Myocyte (in vitro differentiated cells): Measurements from ENCODE around the gene NOS2. TPM values are rescaled to one million over a fixed set of nuclear protein-coding genes. Genes with fewer than 3 reads are reported as not detected.
"Not testable (repeated sequence)": the region's sequence is repeated elsewhere in the genome, so short reads cannot be mapped to it uniquely, and the experiment has no call there.

ENCODE experiments used
- DNase-seq: peaks from one replicate; pipeline ENCODE4 v3.0.0-alpha.2; 2012; ENCODE audit warnings: low read depth
- polyA plus RNA-seq: library from polyadenylated mRNA; unstranded; fragments of >200 nt; gene quantifications from one replicate; pipeline ENCODE4 v1.2.1, GENCODE V29; 2012; ENCODE audit warnings: missing spikeins
- total RNA-seq: library from RNA; depleted of rRNA; stranded (reverse); fragments of >200 nt; gene quantifications from 2 replicates; pipeline ENCODE4 v1.2.3, GENCODE V29; 2014

Gene NOS2
- total RNA-seq = 0.03 TPM in 1 of 2 replicates, not detected in the other
- polyA plus RNA-seq = not detected

- DNase-seq = no peak
These were observed at the start of gene NOS2 for GRCh38 chr17:27800522-27800921. NOS2 (minus strand) TSS chr17:27800529; CDS start chr17:27798809, 1,720 bp downstream.

DNA sequence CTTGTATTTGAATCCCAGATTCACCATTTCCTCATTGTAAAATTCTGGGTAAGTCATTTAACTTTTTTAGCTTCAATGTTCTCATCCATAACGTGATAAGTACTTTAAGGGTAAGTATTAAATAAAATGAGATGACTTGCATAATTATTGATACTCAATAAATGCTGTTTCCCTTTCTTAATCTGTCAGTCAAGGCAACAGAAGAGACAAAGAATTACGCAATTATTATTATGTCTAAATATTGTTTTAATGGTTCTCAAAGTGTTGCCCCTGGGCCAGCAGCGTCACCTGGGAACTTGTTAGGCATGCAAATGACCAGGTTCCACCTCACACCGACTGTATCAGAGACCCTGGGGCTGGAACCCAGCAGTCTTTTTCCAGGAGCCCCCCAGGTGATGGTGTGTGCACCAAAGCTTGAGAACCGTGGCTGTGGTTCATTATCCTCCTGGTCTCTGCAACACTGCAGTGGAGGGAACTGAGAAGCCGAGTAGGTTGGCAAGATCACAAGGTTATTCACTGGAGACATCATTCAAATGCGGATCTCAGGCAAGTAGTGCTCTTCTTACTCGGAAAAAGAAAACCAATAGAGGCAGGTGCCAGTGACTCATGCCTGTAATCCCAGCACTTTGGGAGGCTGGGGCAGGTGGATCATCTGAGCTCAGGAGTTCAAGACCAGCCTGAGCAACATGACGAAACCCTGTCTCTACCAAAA is 49.3 kb upstream of the NOS2 start:
- DNase-seq = no peak

DNA sequence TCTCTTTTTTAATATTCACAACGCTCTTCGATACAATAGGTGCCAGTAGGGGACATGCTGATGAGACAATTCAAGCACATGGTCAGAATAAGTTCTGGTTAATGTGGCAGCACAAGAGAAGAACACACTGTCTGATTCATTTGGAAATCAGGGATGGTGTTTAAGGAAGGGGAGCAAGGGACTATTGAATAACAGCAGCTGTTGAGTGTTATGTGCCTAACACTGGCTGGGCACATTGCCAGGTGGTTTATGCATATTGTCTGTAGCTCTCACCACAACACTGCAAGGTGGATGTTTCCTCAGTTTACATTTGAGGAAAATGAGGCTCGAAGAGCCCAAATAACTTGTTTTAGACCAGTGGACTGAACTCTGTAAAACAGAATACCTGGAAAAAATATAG is 48.6 kb upstream of the NOS2 start:
- DNase-seq = peak; percentile 77

- DNase-seq = not testable (repeated sequence)
These were observed 46.5 kb upstream of the NOS2 start for GRCh38 chr17:27846808-27847307.

- no peak for DNase-seq
These were observed 45.8 kb upstream of the NOS2 start for GRCh38 chr17:27846042-27846655.

DNA sequence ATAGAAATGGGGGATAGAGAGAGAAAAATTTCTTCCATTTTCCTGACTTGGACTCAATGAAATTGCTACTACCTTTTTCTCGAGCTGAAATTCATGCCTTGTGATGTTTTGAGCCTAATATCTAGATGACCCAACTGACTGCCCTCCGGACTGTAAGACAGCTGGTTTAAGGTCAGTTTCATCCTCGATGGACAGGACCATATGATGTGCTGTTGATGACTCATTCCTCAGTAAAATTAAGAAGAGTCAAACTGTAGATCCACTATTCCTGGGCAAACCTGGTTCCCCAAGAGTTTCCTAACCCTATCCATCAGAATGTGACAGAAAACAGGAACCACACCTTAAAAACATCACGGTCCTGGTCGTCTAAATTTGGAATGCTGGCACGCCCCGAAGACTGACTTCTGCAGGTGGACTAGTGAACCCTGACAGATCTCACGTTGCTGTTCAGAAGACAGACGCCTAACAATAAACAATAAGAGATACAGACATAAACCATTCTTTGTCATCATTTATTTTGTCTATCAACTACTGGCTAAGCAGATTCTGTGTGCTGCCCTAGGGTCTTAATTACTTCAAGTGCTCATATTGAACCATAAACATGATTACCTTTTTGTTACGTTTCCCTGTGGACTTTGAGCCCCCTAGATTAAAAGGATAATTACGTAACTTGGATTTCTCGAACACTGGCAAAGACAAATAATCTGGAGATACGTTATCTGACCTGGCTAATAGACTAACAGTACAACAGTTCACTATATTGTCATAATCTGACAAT is 45.1 kb upstream of the NOS2 start:
- DNase-seq = peak; percentile 57

DNA sequence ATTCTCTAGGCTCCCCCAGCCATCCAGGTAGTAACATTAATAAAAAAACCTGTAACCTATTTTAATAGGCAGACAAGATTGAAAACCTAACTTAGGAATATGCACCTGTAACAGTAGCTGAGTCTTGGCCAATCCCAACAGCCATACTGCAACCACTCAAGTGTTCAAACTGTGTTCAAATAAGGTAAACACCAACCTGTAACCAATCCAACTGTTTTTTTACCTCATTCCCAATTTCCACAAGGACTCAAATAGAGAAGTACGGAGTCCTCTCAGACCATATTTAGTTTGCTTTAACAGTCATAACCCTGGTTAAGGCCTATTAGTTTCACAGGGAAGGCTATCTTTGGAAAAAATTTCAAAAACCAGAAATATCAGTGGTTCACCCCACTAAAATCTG is 40.4 kb upstream of the NOS2 start:
- no peak for DNase-seq

DNA sequence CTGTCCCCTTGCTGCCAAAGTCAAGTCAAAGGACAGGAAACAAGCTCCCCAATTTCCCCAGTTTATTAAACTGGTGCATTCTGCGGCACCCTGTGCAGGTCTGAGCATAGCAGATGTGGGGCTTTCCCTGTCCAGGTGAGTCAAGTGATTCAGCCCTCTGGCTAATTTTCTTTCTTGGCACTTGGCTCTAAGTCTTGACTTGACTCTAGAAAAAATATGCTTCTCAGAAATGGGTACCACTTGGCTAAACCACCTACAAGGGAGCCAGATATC is 40.0 kb upstream of the NOS2 start:
- DNase-seq = not testable (repeated sequence)

DNA sequence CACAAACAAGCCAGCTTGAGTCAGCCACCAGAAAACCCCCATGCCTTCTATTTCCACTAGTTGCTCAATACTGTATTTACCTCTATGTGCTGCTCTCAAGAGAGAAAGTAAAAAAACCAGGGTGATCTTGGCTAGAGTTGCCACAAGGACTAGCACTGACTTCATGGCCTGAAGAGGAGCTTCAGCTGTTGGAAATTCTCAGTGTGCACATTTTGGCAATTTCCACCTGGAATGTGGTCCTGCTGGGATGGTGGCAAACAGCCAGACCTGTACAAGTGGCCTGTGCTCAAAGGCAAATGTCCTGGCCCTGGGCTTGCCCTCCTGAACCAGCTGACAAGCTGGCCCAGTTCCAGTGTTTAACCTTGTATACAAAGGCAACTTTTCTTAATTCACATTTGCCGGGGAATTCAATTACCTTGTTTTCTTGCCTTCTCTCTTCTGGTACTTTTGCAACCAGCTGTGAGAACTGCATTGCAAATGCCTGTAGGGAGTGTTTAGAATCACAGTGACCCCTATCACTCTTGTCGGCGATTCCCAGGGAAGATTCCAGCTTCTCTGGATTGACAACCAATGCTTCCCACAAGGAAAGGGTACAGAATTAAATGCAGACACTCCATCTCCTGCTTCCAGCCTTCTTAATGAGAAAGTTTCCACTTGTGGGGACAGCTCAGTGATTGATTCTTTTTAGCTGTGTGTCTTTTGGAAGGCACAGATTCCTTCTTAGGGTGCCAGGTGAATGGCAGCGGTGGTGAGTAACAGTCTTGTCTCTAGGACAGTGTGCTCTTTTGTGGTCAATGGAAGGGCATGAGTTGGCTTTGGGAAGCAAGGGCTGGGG is 39.5 kb upstream of the NOS2 start:
- peak; percentile 39 for DNase-seq

- not testable (repeated sequence) for DNase-seq
These were observed 38.3 kb upstream of the NOS2 start for GRCh38 chr17:27838607-27839006.

DNA sequence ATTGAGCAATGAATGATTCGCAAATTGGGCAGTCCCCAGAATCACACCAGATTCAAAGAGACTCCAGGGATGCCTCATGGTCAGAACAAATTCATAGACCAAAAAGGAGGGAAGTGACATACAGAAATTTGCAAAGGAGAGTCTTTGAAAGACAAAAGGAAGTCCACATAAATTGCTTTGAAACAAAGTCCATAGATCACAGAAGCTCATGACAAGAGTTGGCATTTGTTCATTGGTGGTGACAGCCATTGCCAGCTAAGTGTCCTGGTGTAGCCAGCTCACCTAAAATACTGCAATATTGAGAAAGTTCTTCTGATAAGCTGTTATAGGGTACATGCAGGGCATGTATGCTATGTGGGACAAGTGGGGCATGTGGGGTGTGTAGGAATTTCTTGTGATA is 37.4 kb upstream of the NOS2 start:
- not testable (repeated sequence) for DNase-seq

DNA sequence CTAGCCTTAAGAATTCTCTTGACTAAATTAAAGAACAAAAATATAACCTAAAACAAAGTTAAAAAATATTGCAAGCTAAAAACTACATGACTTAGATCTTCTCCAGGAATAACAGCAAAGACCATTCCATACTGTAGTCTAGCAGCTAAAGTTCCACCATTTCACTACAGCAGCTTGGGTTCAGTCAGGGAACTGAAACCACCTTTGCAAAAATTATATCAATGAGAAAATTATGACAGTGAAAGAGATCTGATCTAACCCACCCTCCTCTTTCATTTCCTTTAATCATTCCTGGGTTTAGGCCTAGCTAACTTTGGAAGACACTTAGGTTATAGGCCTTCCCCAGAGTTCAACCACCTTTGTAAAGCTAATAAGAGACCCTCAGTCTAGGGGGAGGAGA is 36.3 kb upstream of the NOS2 start:
- no peak for DNase-seq

GRCh38 chr17:27834571-27834970 is 34.2 kb upstream of the NOS2 start:
- no peak for DNase-seq

- no peak for DNase-seq
These were observed 32.5 kb upstream of the NOS2 start for GRCh38 chr17:27832831-27833230.

- peak; percentile 48 for DNase-seq
These were observed 29.6 kb upstream of the NOS2 start for GRCh38 chr17:27829888-27830287.

DNA sequence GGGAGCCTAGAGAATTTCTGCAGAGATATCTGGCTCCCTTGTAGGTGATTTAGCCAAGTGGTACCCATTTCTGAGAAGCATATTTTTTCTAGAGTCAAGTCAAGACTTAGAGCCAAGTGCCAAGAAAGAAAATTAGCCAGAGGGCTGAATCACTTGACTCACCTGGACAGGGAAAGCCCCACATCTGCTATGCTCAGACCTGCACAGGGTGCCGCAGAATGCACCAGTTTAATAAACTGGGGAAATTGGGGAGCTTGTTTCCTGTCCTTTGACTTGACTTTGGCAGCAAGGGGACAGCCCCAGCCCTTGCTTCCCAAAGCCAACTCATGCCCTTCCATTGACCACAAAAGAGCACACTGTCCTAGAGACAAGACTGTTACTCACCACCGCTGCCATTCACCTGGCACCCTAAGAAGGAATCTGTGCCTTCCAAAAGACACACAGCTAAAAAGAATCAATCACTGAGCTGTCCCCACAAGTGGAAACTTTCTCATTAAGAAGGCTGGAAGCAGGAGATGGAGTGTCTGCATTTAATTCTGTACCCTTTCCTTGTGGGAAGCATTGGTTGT is 28.9 kb upstream of the NOS2 start:
- DNase-seq = not testable (repeated sequence)

DNA sequence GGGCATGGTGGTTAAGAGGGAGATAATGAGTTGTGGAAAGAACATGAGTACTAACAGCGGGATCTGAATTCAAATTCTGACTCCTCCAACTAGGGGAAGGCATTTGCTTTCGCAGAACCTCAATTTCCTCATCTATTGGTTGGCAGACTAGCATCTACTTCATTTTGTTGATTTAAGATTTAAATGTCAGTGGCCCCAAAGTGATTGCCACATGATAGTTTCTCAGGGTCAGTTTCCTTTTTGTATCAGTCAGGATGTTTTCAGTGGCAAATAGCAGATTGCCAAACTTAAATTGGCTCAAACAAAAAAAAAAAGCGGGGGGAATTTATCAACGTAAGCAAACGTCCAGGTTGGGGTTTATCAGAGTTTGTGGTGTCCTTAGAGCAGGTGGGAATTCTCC is 25.1 kb upstream of the NOS2 start:
- DNase-seq = no peak

GRCh38 chr17:27824745-27825144 is 24.4 kb upstream of the NOS2 start:
- DNase-seq = no peak

- no peak for DNase-seq
These were observed 23.9 kb upstream of the NOS2 start for GRCh38 chr17:27824176-27824715.

DNA sequence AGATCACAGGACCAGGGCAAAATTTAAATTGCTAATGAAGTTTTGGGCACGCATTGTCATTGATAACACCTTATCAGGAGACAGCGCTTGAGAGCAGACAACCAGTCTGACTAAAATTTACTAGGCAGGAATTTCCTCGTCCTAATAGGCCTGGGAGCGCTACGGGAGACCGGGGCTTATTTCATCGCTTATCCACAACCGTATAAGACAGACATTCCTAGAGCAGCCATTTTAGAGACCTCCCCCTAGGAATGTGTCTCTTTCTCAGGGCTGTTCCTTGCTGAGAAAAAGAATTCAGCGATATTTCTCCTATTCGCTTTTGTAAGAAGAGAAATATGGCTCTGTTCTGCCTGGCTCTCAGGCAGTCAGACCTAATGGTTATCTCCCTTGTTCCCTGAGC is 21.8 kb upstream of the NOS2 start:
- not testable (repeated sequence) for DNase-seq

DNA sequence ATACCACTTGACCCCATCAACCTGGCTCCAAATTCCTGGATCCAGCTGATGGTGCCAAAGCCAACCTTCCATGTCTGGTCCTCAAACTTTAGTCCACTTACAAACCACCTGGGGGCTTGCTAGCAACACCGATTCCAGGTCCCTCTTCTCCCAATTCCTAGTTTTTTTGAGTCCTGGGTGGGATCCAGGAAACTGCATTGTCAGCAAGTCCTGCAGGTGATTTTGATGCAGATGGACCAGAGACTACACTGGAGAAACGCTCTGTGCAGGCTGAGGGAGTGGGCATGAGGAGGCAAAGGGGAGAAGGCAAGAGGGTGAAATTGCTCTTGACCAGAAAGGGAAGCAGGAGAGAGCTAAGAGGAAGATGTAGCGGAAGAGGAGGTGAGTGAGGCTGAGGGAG is 21.0 kb upstream of the NOS2 start:
- no peak for DNase-seq
